ENCODE results near the gene CCSER1.

- TF ChIP-seq POLR2A (IDR thresholded peaks at IDR 0.05; ENCODE audit: low read depth) (no peak), CTCF (IDR thresholded peaks at IDR 0.05) (no peak)
These were observed 113.8 kb downstream of the CCSER1 start for GRCh38 chr4:90241008-90241407.

All from esophagus muscularis mucosa (tissue), 3 donors.